Measurements from ENCODE around the gene TMEM272.

GRCh38 chr13:51770160-51770559, 74.8 kb downstream of the TMEM272 start:
- TF ChIP-seq, protein P1, sequence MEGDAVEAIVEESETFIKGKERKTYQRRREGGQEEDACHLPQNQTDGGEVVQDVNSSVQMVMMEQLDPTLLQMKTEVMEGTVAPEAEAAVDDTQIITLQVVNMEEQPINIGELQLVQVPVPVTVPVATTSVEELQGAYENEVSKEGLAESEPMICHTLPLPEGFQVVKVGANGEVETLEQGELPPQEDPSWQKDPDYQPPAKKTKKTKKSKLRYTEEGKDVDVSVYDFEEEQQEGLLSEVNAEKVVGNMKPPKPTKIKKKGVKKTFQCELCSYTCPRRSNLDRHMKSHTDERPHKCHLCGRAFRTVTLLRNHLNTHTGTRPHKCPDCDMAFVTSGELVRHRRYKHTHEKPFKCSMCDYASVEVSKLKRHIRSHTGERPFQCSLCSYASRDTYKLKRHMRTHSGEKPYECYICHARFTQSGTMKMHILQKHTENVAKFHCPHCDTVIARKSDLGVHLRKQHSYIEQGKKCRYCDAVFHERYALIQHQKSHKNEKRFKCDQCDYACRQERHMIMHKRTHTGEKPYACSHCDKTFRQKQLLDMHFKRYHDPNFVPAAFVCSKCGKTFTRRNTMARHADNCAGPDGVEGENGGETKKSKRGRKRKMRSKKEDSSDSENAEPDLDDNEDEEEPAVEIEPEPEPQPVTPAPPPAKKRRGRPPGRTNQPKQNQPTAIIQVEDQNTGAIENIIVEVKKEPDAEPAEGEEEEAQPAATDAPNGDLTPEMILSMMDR (IDR thresholded peaks at IDR 0.05; ENCODE audit: borderline replicate concordance, extremely low read depth, low read length, poor library complexity, severe bottlenecking): no peak
- no peak for TF ChIP-seq EZH2 (IDR thresholded peaks at IDR 0.05; ENCODE audit: borderline replicate concordance, low read depth, low read length, severe bottlenecking)
